ENCODE measurements around the gene CTSZ. TPM values are rescaled to one million over a fixed set of nuclear protein-coding genes. Genes with fewer than 3 reads are reported as not detected.
"Not testable (repeated sequence)": the region's sequence is repeated elsewhere in the genome, so short reads cannot be mapped to it uniquely, and the experiment has no call there.

Gene CTSZ
- total RNA-seq, 1 donor from 2014 or later: 71.9 TPM

DNA sequence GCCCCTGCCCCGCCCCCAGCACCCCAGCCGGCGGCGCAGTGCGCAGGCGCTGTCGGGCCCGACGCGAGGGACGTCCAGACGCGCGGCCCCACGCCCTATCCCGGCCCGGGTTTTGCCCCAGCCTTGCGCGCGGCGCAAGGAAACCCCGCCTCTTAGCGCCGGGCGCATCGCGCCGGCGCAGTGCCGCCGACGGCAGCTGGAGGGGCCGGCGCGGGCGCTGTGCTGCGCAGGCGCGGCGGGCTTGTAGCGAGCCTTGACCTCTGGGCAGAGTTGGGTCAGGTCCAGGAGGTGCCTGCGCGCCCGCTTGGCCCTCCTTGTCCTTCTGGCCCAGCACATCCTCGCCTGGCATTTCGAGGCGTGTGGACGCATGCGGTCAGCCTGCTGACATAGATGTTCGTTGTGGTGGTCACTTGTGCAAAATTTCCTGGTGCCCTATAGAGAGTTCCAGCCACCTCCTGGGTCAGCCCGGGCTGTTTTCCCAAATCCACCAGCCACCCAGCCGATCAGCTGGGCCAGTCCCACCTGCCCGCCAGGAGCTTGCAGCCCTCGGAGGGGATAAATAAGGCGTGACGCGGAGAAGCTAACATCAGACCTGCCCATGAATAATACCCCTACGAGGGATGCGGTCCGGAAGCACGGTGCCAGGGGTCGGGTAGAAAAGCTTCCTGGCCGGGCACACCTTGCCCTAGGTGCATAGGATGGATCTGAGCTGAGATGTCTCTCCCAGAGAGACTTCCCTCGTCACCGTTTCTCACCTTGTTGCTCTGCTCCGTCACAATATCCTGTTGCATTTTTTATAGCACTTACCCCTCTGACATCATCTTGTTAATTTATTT, 36.0 kb upstream of the CTSZ start:
- Mint-ChIP-seq H3K27me3 (peaks cover 3% of the 10 kb centered on the region), H3K4me1 (ENCODE audit: unreplicated experiment) (peaks cover 25% of the 10 kb centered on the region), H3K27ac (peak overlapping the region; percentile 82), H3K9me3 (peaks cover 3% of the 10 kb centered on the region), H3K36me3 (peaks cover 7% of the 10 kb centered on the region), H3K4me3 (peak overlapping the region; percentile 89)
- TF ChIP-seq, protein P1, sequence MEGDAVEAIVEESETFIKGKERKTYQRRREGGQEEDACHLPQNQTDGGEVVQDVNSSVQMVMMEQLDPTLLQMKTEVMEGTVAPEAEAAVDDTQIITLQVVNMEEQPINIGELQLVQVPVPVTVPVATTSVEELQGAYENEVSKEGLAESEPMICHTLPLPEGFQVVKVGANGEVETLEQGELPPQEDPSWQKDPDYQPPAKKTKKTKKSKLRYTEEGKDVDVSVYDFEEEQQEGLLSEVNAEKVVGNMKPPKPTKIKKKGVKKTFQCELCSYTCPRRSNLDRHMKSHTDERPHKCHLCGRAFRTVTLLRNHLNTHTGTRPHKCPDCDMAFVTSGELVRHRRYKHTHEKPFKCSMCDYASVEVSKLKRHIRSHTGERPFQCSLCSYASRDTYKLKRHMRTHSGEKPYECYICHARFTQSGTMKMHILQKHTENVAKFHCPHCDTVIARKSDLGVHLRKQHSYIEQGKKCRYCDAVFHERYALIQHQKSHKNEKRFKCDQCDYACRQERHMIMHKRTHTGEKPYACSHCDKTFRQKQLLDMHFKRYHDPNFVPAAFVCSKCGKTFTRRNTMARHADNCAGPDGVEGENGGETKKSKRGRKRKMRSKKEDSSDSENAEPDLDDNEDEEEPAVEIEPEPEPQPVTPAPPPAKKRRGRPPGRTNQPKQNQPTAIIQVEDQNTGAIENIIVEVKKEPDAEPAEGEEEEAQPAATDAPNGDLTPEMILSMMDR (conservative IDR thresholded peaks at IDR 0.05): no peak
- DNase-seq (ENCODE audit: extremely low spot score, unreplicated experiment): peak; percentile 95

DNA sequence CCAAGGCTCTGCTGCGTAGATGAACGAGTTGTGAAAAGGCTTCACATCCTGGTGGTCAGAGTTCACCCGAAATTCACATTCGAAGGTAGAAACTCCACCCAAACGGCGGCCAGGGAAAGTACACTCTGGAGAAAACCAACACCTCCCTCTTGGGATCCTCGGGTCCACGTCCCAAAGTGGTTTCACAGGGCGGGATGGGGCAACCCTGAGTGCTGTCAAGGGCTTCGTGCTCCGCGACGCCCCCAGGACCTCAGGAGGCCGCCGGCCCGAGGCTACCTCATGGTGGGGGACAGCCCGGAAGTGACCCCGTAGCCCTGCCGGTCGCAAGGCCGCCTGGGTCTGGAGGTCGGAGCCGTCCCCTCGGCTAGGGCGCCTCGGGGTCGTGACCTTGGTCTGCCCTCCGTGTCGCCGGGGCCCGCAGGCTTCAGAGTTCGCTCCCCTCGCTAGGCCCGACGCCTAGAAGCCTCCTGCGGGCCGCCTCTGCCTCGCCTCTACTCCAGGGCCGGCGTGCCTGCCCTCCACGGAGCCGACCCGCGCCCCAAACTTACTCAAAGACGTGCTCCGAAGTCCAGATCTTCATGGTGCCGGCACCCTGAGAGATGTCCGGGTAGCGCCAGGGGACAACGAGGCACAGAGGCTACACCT, 35.2 kb upstream of the CTSZ start, which contains the start of gene PRELID3B:
Gene PRELID3B (minus strand): TSS at position 636 of the 645 bp plus-strand sequence. CDS start 56 bp downstream, at position 580.
- H3K27ac Mint-ChIP-seq: peak within 1 kb of the TSS; percentile 82
- H3K36me3 Mint-ChIP-seq: peaks cover 8% of the 10 kb centered on the region
- H3K9me3 Mint-ChIP-seq: no peaks in the 10 kb centered on the region
- peaks cover 21% of the 10 kb centered on the region for H3K4me1 Mint-ChIP-seq (ENCODE audit: unreplicated experiment)
- no peaks in the 10 kb centered on the region for H3K27me3 Mint-ChIP-seq
- peak within 1 kb of the TSS; percentile 89 for H3K4me3 Mint-ChIP-seq
- DNase-seq (ENCODE audit: extremely low spot score, unreplicated experiment): no peak
- TF ChIP-seq, protein P1 (conservative IDR thresholded peaks at IDR 0.05): peak; percentile 19

DNA sequence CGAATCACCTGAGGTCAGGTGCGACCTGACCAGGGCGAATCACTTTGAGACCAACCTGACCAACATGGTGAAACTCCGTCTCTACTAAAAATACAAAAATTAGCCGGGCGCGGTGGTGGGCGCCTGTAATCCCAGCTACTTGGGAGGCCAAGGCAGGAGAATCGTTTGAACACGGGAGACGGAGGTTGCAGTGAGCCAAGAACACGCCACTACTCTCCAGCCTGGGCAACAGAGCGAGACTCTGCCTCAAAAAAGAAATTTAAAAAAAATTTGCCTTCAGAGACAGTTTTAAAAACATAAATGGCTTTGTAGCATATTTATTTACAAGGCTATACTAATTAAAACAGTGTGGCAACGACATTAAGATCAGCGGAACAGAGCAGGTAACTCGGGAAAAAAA, 34.4 kb upstream of the CTSZ start:
- H3K4me1 Mint-ChIP-seq (ENCODE audit: unreplicated experiment): peaks cover 21% of the 10 kb centered on the region
- H3K27ac Mint-ChIP-seq: peak overlapping the region; percentile 76
- H3K36me3 Mint-ChIP-seq: peaks cover 14% of the 10 kb centered on the region
- H3K4me3 Mint-ChIP-seq: peak overlapping the region; percentile 82
- not testable (repeated sequence) for H3K9me3 Mint-ChIP-seq; H3K27me3 Mint-ChIP-seq; DNase-seq (ENCODE audit: extremely low spot score, unreplicated experiment)

DNA sequence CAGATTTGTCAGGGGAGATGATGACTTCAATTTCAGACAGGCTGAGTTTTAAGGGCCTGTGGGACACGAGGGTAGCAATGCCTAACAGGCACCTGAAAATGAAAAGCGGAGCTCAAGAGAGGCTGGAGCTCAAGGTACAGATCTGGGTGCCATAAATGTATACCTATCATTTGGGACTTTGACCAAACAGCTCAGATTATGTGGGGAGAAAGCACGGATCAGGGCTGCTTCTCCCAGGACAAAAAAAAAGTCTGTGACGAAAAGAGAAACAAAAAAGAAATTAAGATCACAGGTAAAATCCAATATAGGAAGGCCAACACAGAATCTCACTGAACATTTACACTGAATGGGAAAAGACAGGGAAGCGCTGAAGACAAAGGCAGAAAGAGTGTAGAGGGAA, 33.6 kb upstream of the CTSZ start:
- H3K4me1 Mint-ChIP-seq (ENCODE audit: unreplicated experiment): peaks cover 21% of the 10 kb centered on the region
- TF ChIP-seq, protein P1 (conservative IDR thresholded peaks at IDR 0.05): no peak
- no peak for DNase-seq (ENCODE audit: extremely low spot score, unreplicated experiment)
- H3K9me3 Mint-ChIP-seq: no peaks in the 10 kb centered on the region
- H3K4me3 Mint-ChIP-seq: peak overlapping the region; percentile 82
- no peaks in the 10 kb centered on the region for H3K27me3 Mint-ChIP-seq
- H3K27ac Mint-ChIP-seq: peak overlapping the region; percentile 76
- peaks cover 18% of the 10 kb centered on the region for H3K36me3 Mint-ChIP-seq

DNA sequence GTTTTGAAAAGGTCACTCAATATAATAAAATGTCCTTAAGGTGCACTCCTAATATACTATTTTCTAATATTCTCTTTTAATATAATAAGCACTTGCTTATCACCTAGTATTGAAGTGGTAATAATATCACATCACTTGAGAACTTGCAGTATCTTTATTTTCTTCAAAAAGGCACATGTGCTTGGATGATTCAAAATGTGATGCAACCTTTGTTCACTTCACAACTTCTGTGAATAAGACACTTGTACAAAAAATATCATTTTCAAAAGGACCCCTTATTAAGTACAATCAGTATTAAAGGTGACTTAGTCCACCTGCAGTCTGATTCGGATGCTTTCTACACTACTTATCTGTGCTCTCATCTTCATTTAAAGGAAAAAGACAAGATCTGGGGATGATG, 32.2 kb upstream of the CTSZ start:
- TF ChIP-seq, protein P1 (conservative IDR thresholded peaks at IDR 0.05): no peak
- DNase-seq (ENCODE audit: extremely low spot score, unreplicated experiment): no peak
- Mint-ChIP-seq H3K9me3 (no peaks in the 10 kb centered on the region), H3K27me3 (no peaks in the 10 kb centered on the region), H3K4me1 (ENCODE audit: unreplicated experiment) (peaks cover 21% of the 10 kb centered on the region), H3K27ac (no peak overlapping the region), H3K4me3 (peak overlapping the region; percentile 8), H3K36me3 (peaks cover 22% of the 10 kb centered on the region)

DNA sequence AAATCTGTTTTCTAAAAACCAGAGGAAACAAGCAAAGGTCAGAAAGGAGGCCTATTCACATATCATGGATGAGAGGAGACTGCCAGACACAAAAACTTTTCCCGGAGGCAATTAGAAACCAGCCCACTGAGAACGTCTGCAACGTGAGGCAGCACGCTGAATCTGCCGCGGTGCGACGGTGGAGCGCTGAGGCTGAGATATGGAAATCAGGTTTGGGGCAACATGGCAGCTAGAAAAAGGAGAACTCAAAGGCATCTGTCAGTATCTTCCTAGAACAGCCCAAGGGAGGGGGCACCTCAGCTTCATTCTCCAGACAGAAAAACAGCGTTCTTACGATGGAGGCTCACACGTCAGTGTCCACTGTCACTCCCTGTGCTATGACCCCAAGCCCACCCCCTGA, 30.3 kb upstream of the CTSZ start:
- H3K27me3 Mint-ChIP-seq: no peaks in the 10 kb centered on the region
- no peaks in the 10 kb centered on the region for H3K9me3 Mint-ChIP-seq
- H3K4me1 Mint-ChIP-seq (ENCODE audit: unreplicated experiment): peaks cover 19% of the 10 kb centered on the region
- no peak overlapping the region for H3K27ac Mint-ChIP-seq
- DNase-seq (ENCODE audit: extremely low spot score, unreplicated experiment): no peak
- no peak overlapping the region for H3K4me3 Mint-ChIP-seq
- H3K36me3 Mint-ChIP-seq: peaks cover 22% of the 10 kb centered on the region
- TF ChIP-seq, protein P1 (conservative IDR thresholded peaks at IDR 0.05): no peak
